Right lobe of liver (tissue), 6 donors: ENCODE results near the gene HOXA10. TPM values are rescaled to one million over a fixed set of nuclear protein-coding genes. Genes with fewer than 3 reads are reported as not detected.

Experiments used
- ATAC-seq, 4 donors: fragments of 200-7000 bp; cut with Tn5 transposase; one replicate each; pipeline ENCODE4 v1.9.1; 2020; ENCODE audit warnings: mild to moderate bottlenecking in 4 of 4, moderate library complexity in 4 of 4
- DNase-seq, 3 donors: peaks; one replicate each; pipeline ENCODE4 v3.0.0-alpha.2; 2020
- H3K27ac ChIP-seq, 3 donors: fragments of 200-600 bp; one replicate each; pipeline ENCODE4 v1.8.0; 2022
- H3K27me3 ChIP-seq, 2 donors: fragments of 200-600 bp; one replicate each; pipeline ENCODE4 v1.8.0; 2022
- H3K36me3 ChIP-seq, 4 donors: fragments of 200-600 bp; sonication (generic) in 1 of 4; one replicate each; pipeline versions ENCODE4 v1.5.1 to v1.8.0; 2017 to 2022; ENCODE audit warnings: control low read depth in 1 of 4
- H3K4me1 ChIP-seq, 4 donors: fragments of 200-600 bp; sonication (generic) in 1 of 4; one replicate each; pipeline versions ENCODE4 v1.5.1 to v1.8.0; 2017 to 2022; ENCODE audit warnings: control low read depth in 1 of 4
- H3K4me3 ChIP-seq, 3 donors: fragments of 200-600 bp; one replicate each; pipeline ENCODE4 v1.8.0; 2022
- H3K9me3 ChIP-seq, 4 donors: fragments of 200-600 bp; sonication (generic) in 1 of 4; one replicate each; pipeline versions ENCODE4 v1.5.1 to v1.8.0; 2017 to 2022; ENCODE audit warnings: control low read depth in 1 of 4
- POLR2A ChIP-seq: fragments of 450-650 bp; IDR thresholded peaks from one replicate; pipeline ENCODE4 v1.6.1; 2017; ENCODE audit warnings: antibody characterized with exemption, mild to moderate bottlenecking
- WGBS: methylation state at CpG from one replicate; pipeline ENCODE4 v1.1.6; 2018; ENCODE audit warnings: low coverage, low lambda C conversion rate; ENCODE audit not compliant: insufficient coverage; ENCODE audit errors: missing lambda C conversion rate; 5-methylcytosine and 5-hydroxymethylcytosine counted together
- intact Hi-C, 2 donors: fragments of 100-400 bp; cut with DNase I; formaldehyde crosslinking; loops; one replicate each; pipeline versions ENCODE4 v1.11.2 to v1.14.1; 2022
- total RNA-seq, 6 experiments: library from RNA; depleted of rRNA in 2 of 6; stranded (reverse); fragments of >200 nt in 2 of 6; fragmentation: NEBNext Ultra II Directional in 3 of 6; extraction: Animal tissue kit (Norgen Biotek cat#: 25700) in 3 of 6; gene quantifications; one replicate each; pipeline versions ENCODE4 v1.1.0 to v1.2.4, GENCODE V29; 2016 to 2023
- TF ChIP-seq, protein P1 (sequence below), 4 donors: fragments of 200-600 bp in 3 of 4; fragments of 450-650 bp in 1 of 4; IDR thresholded peaks; one replicate each; pipeline versions ENCODE4 v1.5.1 to v1.8.0; 2016 to 2022; ENCODE audit warnings: antibody characterized with exemption in 4 of 4, mild to moderate bottlenecking in 2 of 4
- donor health status: DM: no; HTN: yes; CAD: no.
- donor health status: DM: no; HTN: no; CAD: no.
- donor health status: DM: no; HTN: no; CAD: no.
- donor health status: DM: no; HTN: yes; CAD: no.
- donor health status: DM: no; HTN: yes; CAD: no.

HOXA10 gene
- total RNA-seq, 6 experiments from 2014 or later, result not detected

DNA sequence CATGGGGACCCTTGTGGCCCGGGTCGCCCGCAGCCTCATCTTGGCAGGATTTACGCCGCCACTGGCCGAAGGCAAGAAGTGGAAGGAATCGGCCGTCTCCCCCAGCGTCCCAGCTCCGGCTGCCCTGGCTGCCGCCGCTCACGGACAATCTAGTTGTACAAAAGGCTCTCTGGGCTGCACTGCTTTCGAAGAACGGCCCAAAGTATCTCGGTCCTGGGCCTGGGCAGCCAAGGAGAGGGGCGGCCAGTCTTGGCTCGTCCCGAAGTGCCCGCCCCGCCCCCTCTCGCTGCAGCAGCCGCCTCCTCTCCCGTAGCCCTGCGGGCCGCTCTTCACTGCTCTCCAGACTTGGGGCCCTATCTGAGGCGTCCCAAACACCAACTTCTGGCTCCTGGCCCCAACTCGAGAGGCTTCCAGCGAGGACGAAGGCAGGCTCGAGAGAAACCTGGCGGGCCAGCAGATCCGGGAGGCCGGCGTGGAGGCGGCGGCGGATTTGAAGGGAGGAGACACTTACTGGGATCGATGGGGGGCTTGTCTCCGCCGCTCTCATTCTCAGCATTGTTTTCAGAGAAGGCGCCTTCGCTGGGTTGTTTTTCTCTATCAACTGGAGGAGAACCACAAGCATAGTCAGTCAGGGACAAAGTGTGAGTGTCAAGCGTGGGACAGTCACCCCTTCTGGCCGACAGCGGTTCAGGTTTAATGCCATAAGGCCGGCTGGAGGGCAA, 9.6 kb downstream of the HOXA10 start:
- ATAC-seq (no peak), DNase-seq (peak in 1 of 3 donors; percentile 55)
- Histone ChIP-seq H3K27me3 (peaks cover 21 to 64% of the 10 kb centered on the region in 2 donors), H3K27ac (no peak overlapping the region), H3K9me3 (no peaks in the 10 kb centered on the region), H3K4me3 (peak overlapping the region in 1 of 3 donors; percentile 17), H3K4me1 (peaks cover 0 to 15% (median 3%) of the 10 kb centered on the region in 4 donors), H3K36me3 (no peaks in the 10 kb centered on the region)
- TF ChIP-seq POLR2A, result no peak
- TF ChIP-seq, protein P1, sequence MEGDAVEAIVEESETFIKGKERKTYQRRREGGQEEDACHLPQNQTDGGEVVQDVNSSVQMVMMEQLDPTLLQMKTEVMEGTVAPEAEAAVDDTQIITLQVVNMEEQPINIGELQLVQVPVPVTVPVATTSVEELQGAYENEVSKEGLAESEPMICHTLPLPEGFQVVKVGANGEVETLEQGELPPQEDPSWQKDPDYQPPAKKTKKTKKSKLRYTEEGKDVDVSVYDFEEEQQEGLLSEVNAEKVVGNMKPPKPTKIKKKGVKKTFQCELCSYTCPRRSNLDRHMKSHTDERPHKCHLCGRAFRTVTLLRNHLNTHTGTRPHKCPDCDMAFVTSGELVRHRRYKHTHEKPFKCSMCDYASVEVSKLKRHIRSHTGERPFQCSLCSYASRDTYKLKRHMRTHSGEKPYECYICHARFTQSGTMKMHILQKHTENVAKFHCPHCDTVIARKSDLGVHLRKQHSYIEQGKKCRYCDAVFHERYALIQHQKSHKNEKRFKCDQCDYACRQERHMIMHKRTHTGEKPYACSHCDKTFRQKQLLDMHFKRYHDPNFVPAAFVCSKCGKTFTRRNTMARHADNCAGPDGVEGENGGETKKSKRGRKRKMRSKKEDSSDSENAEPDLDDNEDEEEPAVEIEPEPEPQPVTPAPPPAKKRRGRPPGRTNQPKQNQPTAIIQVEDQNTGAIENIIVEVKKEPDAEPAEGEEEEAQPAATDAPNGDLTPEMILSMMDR (IDR thresholded peaks at IDR 0.05), result no peak
- intact Hi-C loops, result loop anchor here in 1 of 2 donors (10.0 kb wide), 1 partner anchor 70 kb away; the partner anchor contains the start of gene HOXA1
- 6% methylated on average over 10 of the region's 47 CpGs for WGBS

DNA sequence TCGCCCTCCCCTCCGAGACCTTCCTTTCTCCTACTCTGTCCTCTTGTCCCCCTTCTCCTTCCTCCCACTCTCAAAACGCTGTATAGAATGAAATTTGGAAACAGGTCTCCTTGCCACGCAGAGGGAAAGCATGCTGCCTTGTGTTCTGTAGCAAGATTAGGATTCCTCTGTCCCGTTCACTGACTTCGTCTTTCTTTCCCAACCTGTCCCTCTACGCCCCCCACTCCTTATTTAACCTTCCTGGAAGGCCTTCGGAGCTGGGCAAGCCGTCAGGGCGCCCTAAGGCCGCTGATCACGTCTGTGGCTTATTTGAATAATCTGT, 10.1 kb downstream of the HOXA10 start:
- Histone ChIP-seq H3K36me3 (no peaks in the 10 kb centered on the region), H3K4me1 (peaks cover 0 to 15% (median 4%) of the 10 kb centered on the region in 4 donors), H3K9me3 (no peaks in the 10 kb centered on the region), H3K27me3 (peaks cover 18 to 64% of the 10 kb centered on the region in 2 donors), H3K27ac (no peak overlapping the region), H3K4me3 (no peak overlapping the region)
- DNase-seq, result no peak
- no peak for TF ChIP-seq POLR2A
- TF ChIP-seq, protein P1 (IDR thresholded peaks at IDR 0.05), result no peak
- intact Hi-C loops, result loop anchor here in 1 of 2 donors (10.0 kb wide), 1 partner anchor 69 kb away; the partner anchor contains the start of gene HOXA1
- no peak for ATAC-seq
- 17% methylated on average over 12 of the region's 12 CpGs for WGBS

DNA sequence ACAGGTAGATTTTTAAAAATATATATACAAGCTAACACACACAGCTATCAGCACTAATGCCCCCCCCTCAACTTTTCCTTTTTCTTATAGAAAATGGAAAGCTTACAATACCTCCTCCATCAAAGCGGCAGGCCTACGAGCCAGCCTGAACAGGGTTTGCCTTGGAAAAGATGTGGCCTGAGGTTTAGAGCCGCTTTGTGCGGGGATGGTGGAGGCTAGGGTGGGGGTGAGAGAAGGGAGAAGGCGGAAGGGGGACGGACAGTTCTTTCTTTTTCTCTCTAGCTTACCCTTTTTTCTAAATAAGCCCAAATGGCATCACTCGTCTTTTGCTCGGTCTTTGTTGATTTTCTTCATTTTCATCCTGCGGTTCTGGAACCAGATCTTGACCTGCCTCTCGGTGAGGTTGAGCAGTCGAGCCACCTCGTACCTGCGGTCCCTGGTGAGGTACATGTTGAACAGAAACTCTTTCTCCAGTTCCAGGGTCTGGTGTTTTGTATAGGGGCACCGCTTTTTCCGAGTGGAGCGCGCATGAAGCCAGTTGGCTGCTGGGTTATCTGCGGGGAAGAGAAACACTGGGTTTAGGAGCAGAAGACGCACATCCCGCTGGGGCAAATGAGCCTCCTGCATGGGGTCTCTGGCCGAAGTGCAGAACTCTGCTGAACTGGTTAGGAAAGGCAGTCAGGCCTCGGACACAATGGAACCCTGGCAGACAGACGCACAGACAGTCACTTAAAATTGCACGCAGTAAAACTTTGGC, 10.7 kb downstream of the HOXA10 start:
- ATAC-seq (no peak), DNase-seq (no peak)
- TF ChIP-seq POLR2A, result no peak
- TF ChIP-seq, protein P1 (IDR thresholded peaks at IDR 0.05), result no peak
- intact Hi-C loops, result loop anchor here in 1 of 2 donors (10.0 kb wide), 1 partner anchor 69 kb away; the partner anchor contains the start of gene HOXA1
- no peak overlapping the region for H3K27ac ChIP-seq
- peaks cover 20 to 62% of the 10 kb centered on the region in 2 donors for H3K27me3 ChIP-seq
- no peaks in the 10 kb centered on the region for H3K9me3 ChIP-seq
- 45% methylated on average over 22 of the region's 24 CpGs for WGBS
- H3K4me3 ChIP-seq, result no peak overlapping the region
- no peaks in the 10 kb centered on the region for H3K36me3 ChIP-seq
- H3K4me1 ChIP-seq, result peaks cover 0 to 15% (median 4%) of the 10 kb centered on the region in 4 donors

DNA sequence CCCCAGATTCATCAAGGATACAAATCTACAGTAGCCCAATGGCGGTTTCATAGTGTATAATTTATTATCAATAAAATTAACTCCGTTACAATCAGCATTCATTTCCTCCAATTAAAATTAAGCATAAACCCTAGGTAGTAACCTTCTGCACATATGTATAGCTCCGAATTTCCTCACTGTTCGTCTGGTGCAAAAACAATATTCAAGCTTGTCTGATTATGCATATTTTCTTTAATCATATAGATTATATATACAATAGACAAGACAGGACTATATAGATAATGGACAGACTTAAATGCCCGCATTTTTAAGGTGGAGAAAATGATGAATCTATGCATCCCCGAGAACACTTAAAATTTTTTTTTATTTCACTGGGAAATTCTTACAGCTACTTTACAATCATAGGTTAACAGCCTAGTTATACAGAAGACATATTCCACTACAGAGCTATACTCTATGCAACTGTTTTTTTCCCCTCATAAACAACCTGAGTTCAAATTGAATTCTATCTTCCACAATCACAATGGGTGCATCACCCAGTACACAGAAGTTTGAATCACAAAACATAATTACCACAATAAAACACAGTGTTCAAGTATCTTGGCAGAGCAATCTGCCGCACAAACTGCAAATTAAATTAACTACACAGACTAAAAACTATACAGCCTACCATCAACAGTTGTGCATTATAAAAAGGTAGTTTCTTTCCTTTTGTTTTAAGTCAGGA, 11.4 kb downstream of the HOXA10 start:
- WGBS, result 65% methylated on average over 7 of the region's 7 CpGs

More for the DNA sequence above, 11.4 kb downstream of the HOXA10 start:
- no peak for DNase-seq
- H3K36me3 ChIP-seq, result no peaks in the 10 kb centered on the region
- intact Hi-C loops, result loop anchor here in 1 of 2 donors (10.0 kb wide), 1 partner anchor 68 kb away; the partner anchor contains the start of gene HOXA1
- H3K27ac ChIP-seq, result no peak overlapping the region
- peaks cover 28 to 54% of the 10 kb centered on the region in 2 donors for H3K27me3 ChIP-seq
- TF ChIP-seq, protein P1 (IDR thresholded peaks at IDR 0.05), result no peak
- H3K9me3 ChIP-seq, result no peaks in the 10 kb centered on the region
- H3K4me3 ChIP-seq, result no peak overlapping the region
- ATAC-seq, result no peak
- peaks cover 0 to 15% (median 4%) of the 10 kb centered on the region in 4 donors for H3K4me1 ChIP-seq
